Motor neuron (in vitro differentiated cells): ENCODE results near the gene DHX15. TPM values are rescaled to one million over a fixed set of nuclear protein-coding genes. Genes with fewer than 3 reads are reported as not detected.

Experiments used
- ATAC-seq, 8 experiments: fragments of 200-7000 bp; cut with Tn5 transposase; replicated peaks in 6 of 8; 2 replicates each; pipeline ENCODE4 v1.8.0; 2021; ENCODE audit warnings: mild to moderate bottlenecking in 8 of 8, moderate library complexity in 8 of 8
- H3K27ac ChIP-seq, 2 donors: fragments of 250-450 bp; sonication (Bioruptor Pico); 2 replicates each; pipeline ENCODE4 v1.9.0; 2021; ENCODE audit warnings: antibody characterized with exemption in 2 of 2, mild to moderate bottlenecking in 2 of 2, moderate library complexity in 1 of 2
- H3K4me1 ChIP-seq, 2 donors: fragments of 250-450 bp; sonication (Bioruptor Pico); replicated peaks in 1 of 2; 2 replicates each; pipeline ENCODE4 v1.6.1; 2021; ENCODE audit warnings: antibody characterized with exemption in 2 of 2, mild to moderate bottlenecking in 2 of 2, moderate library complexity in 1 of 2
- H3K4me3 ChIP-seq, 5 donors: fragments of 250-450 bp; sonication (Bioruptor Pico); 2 replicates each; pipeline ENCODE4 v1.9.0; 2021; ENCODE audit warnings: antibody characterized with exemption in 5 of 5, mild to moderate bottlenecking in 5 of 5, moderate library complexity in 4 of 5
- whole genome bisulfite sequencing, 10 experiments: fragments of 450-650 bp; shearing (Covaris generic); methylation state at CpG; one replicate each; pipeline ENCODE4 v1.0.0; 2022; 5-methylcytosine and 5-hydroxymethylcytosine counted together
- in situ Hi-C, 9 experiments: fragments of 400-800 bp; cut with MboI; loops; one replicate each; pipeline ENCODE4 v1.15.0; 2021; ENCODE audit warnings: low sequenced_read_pairs in 9 of 9, low pct_unique_long_range_greater_than_20kb in 2 of 9; ENCODE audit not compliant: unreplicated experiment in 9 of 9
- total RNA-seq, 8 experiments: library from RNA; unstranded; fragments of 300-600 nt; gene quantifications; 2 replicates each; pipeline versions ENCODE4 v1.2.3 to v1.2.4, GENCODE V29; 2022

Gene DHX15
- total RNA-seq, result 100 to 1,000 TPM; 111 to 192 (median 131) TPM

DNA sequence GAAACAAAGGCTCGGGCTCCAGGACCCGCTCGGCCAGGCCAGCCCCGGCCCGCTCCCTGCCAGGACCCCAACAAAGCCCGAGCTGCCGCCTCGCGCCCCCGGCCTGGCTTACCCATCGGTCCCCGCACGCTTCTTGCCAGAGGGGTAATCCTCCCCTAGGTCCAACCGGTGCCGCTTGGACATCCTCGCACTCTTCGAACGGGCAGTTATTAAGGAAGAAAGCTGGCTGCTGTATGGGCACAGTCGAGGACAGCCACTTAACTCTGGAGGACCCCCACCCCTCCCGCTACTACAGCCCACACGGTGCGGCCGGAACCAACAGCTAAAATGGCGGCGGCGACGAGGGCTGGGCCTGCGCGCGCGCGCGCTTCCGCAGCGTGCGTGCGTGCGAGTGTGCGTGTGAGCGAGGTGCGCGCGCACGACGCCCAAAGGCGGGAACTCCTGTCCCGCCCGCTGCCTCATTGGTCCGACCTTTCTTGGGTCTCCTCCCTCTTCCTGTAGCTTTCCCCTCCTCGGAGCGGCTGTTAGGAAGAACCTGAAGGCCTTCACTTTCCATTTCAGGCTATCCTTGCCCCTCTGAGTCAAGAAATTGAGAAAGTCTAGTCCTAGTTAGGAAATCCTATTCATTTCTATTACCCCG lies at the start of gene DHX15:
TSS of gene DHX15 (minus strand) at position 344 of the 640 bp plus-strand sequence. CDS start at position 183, 161 bp downstream.
- Histone ChIP-seq H3K4me3 (peak within 1 kb of the TSS; percentile 71 to 96 (median 89)), H3K4me1 (peaks cover 5 to 10% of the 10 kb centered on the region in 2 donors), H3K27ac (peak within 1 kb of the TSS; percentile 93 to 99)
- in situ Hi-C loops, result no loop called here
- 0 to 2% (median 0%) methylated on average over 1 to 7 of the region's 52 CpGs; no CpG with 5 or more reads in 6 of the 10 experiments for WGBS, 10 experiments
- peak; percentile 82 to 95 (median 92) for ATAC-seq

DNA sequence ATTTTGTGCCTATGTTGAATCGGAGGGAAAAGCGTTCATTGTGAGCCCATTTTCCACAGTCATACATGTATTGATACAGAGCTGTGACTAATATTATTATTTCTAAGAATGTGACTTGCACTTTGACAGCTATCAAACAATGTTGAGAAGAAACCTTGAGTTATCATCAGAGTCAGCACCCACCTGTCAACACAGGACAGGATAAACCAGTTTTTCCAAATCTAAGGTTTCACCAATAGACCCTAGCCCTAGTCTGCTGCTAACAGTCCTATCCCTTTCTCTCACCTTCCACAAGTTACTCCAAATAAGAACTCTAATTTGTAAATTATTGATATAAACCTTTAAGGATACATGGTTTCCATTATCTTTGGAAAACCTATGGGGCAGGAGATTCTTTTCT lies 47.7 kb upstream of the DHX15 start:
- no peak for ATAC-seq
- H3K4me3 ChIP-seq, result no peak overlapping the region
- 38 to 100% (median 88%) methylated on average over 1 to 2 of the region's 2 CpGs; no CpG with 5 or more reads in 2 of the 10 experiments for WGBS, 10 experiments
- in situ Hi-C loops, result no loop called here
- H3K27ac ChIP-seq, result no peak overlapping the region
- no peaks in the 10 kb centered on the region for H3K4me1 ChIP-seq

DNA sequence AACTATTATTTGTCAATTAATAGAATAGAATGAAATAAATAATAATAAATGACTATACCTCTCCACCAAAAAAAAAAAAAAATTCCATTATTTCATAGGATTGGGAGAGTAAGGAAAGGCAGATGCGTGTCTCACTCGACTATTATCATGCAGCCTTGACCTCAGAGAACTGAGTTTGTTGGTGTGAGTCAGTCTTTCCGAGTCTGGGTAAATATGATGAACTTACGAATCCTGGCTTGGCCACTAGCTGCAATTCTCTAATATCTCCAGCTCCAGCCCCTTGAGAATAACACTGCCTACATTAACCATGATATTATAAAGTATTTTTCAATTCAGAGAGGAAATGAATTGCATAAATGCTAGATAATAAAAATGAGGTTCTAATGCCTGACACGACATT lies 46.6 kb upstream of the DHX15 start:
- WGBS, 10 experiments, result 0 to 93% (median 71%) methylated on average over 1 to 5 of the region's 5 CpGs; no CpG with 5 or more reads in 3 of the 10 experiments
- ATAC-seq, result no peak
- in situ Hi-C loops, result no loop called here
- no peak overlapping the region for H3K4me3 ChIP-seq
- no peaks in the 10 kb centered on the region for H3K4me1 ChIP-seq
- H3K27ac ChIP-seq, result no peak overlapping the region

DNA sequence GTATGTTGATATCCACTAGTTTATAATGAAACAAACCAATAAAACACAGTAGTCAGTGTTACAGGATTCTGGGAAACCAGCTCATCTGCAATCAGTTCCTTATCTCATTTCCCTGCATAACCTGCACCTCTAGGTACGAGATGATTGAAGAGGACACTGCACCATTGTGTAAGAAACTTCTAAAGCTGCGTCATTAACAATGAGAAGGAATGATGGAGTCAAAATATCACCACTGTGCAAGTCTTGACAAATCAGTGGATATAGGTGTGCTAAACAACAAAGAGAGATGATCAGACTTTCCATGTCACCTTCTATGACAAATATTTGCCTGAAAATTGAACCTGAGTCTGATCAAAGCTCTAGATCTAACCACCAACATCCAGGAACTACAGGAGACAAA lies 40.7 kb upstream of the DHX15 start:
- no peak for ATAC-seq
- Histone ChIP-seq H3K4me1 (no peaks in the 10 kb centered on the region), H3K4me3 (no peak overlapping the region), H3K27ac (no peak overlapping the region)
- in situ Hi-C loops, result no loop called here
- WGBS, 10 experiments, result 0 to 100% (median 88%) methylated on average over 1 to 2 of the region's 2 CpGs; no CpG with 5 or more reads in 3 of the 10 experiments

DNA sequence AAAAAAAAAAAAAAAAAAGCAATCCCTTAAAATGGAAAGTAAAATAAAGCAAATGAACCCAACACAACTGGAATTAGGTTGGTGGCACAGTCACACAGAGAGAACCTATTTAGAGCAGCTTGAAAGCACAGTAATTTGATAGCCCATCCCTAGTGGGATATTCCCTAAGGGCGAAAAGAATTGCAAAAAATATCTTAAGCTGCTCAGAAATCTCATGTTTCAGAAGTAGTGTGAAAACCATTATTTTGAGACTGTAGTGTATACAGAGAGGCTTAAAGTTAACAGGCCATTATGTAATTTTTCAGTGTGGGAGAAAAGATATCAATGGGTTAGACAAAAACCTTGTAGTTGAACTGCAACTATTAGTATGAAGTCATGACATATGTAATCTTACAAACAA lies 40.0 kb upstream of the DHX15 start:
- in situ Hi-C loops, result no loop called here

DNA sequence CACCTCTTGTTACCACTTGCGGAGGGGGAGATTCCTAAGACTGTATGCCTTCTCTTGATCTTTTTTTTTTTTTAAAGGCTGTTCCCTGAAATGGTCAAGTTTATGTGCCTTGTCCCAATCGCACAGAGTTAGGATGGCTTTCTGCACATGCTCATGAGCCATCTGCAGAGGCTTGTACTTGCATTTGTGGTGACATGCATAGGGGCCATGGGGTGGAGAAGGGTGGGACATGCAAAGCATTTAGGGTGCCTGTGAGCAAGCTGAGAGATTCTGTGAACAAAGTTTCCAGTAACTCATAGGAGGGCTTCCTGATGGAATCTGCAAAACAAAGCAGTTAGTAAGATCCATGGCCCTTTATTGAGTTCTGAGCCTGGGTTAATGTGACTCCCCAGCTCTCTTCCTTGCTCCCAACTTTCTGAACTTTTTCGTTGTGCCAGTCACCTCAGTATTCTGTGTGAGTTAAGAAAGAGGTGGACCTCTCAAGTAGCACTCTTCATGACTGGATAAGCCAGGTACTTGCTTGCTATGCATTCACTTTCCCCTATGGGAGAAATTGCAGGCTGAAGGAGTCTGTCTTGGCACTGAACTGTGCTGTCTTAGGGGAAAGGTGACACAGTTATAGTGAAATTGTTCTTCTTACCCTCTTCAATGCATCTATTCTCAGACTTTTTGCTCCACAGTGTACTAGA lies 37.9 kb upstream of the DHX15 start:
- Histone ChIP-seq H3K27ac (no peak overlapping the region), H3K4me3 (no peak overlapping the region), H3K4me1 (no peaks in the 10 kb centered on the region)
- ATAC-seq, result peak in 2 of 8 experiments; percentile 56 to 57
- WGBS, 10 experiments, result 20 to 83% (median 65%) methylated on average over 1 to 3 of the region's 3 CpGs; no CpG with 5 or more reads in 4 of the 10 experiments
- in situ Hi-C loops, result no loop called here

More for the DNA sequence above, 40.0 kb upstream of the DHX15 start:
- Histone ChIP-seq H3K27ac (no peak overlapping the region), H3K4me3 (no peak overlapping the region), H3K4me1 (no peaks in the 10 kb centered on the region)
- WGBS, 10 experiments, result 20 to 100% (median 75%) methylated on average over 1 of the region's 1 CpG; no CpG with 5 or more reads in 2 of the 10 experiments
- peak in 1 of 8 experiments; percentile 42 for ATAC-seq

DNA sequence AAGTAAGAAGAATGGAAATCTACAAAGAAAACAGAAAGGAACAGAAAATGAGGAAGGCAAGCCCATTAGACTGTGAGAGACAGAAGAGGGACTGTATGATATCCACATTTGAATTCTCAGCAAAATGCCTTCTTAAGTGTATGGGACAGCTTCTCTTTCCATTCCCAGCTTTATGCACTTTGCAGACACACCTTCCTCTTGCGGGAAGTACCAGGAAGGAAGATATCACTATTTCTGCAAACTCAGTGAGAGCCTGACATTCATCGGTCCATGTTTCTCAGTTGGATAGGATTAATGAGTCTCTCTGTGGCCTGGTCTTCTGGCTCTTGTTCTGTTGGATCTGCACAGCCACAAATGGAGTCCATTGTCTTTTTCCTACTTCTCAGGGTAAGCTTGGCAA lies 31.6 kb upstream of the DHX15 start:
- no peak overlapping the region for H3K4me3 ChIP-seq
- in situ Hi-C loops, result no loop called here
- no peaks in the 10 kb centered on the region for H3K4me1 ChIP-seq
- ATAC-seq, result no peak
- WGBS, 10 experiments, result 47 to 100% (median 93%) methylated on average over 1 to 2 of the region's 2 CpGs; no CpG with 5 or more reads in 2 of the 10 experiments
- H3K27ac ChIP-seq, result no peak overlapping the region

DNA sequence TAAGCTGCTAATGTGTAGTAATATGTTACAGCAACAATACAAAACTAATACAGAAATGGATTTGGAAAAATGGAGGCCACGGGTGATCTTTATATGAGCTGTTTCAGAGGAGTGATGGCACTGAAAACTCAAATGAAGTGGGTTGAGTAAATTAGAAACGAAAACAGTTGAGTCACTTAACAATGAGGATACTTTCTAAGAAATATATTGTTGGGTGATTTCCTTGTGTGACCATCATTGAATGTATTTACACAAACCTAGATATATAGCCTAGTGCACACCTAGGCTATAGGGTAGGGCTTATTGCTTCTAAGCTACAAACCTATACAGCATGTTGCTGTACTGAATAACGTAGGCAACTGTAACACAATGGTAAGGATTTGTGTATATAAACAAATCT lies 30.5 kb upstream of the DHX15 start:
- Histone ChIP-seq H3K4me1 (no peaks in the 10 kb centered on the region), H3K4me3 (no peak overlapping the region), H3K27ac (no peak overlapping the region)
- 25 to 94% (median 55%) methylated on average over 1 to 3 of the region's 3 CpGs for WGBS, 10 experiments
- in situ Hi-C loops, result no loop called here
- no peak for ATAC-seq

DNA sequence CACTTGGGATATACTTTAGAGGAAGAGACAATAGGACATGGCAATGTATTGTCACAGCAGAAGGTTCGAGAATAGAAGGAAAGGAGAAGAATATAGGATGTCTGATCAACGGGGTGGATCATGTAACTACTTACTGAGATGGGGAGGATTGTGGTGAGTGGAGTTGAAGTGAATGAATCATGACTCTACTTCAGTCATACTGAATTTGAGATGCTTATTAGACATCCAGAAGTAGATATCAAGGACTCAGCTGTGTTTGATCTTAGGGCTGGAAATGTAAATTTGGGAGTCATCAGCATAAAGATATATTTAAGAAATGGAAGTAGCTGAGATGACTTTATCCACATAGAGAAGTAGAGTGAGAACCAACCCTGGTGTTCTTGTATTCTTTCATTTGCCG lies 29.1 kb upstream of the DHX15 start:
- in situ Hi-C loops, result no loop called here
- WGBS, 10 experiments, result 17 to 100% (median 63%) methylated on average over 1 to 3 of the region's 3 CpGs; no CpG with 5 or more reads in 2 of the 10 experiments
- H3K4me1 ChIP-seq, result no peaks in the 10 kb centered on the region
- H3K27ac ChIP-seq, result no peak overlapping the region
- H3K4me3 ChIP-seq, result no peak overlapping the region
- ATAC-seq, result peak in 3 of 8 experiments; percentile 62 to 92 (median 78)

DNA sequence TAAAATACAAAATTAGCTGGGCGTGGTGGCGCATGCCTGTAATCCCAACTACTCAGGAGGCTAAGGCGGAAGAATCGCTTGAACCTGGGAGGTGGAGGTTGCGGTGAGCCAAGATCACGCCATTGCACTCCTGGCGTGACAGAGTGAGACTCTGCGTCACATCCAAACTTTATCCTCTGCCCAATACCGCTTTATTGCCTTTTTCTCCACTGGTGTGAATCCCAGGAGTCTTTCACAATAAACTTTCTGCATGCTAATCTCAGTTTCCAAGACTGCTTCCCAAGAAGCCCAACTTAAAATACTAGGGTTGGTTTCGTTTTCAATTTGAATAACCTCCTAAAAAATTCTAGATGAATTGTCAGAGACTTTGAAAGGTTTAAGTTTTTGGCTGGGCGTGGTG lies 27.2 kb upstream of the DHX15 start:
- WGBS, 10 experiments, result 34 to 97% (median 80%) methylated on average over 1 to 9 of the region's 11 CpGs; no CpG with 5 or more reads in 2 of the 10 experiments
- in situ Hi-C loops, result no loop called here
- no peaks in the 10 kb centered on the region for H3K4me1 ChIP-seq
- no peak overlapping the region for H3K4me3 ChIP-seq
- no peak overlapping the region for H3K27ac ChIP-seq
- no peak for ATAC-seq

DNA sequence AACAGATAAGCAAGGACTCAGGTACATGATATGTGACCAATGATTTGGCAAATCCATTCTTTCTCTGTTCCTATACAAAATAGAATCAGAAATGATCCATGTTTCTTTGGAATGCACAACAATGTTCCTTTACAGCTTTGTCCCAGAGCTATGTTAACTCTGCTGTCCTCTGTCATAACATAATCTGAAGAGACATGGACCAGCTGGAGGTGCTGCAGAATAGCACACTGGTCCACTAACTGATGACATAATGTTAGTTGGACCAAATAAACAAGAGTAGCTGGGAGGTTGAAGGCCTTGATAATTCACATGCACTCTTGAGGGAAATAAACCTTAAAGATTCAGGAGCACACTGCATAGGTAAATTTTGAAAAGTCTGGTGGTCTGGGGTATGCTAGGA lies 23.0 kb upstream of the DHX15 start:
- in situ Hi-C loops, result no loop called here
- Histone ChIP-seq H3K27ac (no peak overlapping the region), H3K4me3 (no peak overlapping the region), H3K4me1 (no peaks in the 10 kb centered on the region)
- no peak for ATAC-seq

DNA sequence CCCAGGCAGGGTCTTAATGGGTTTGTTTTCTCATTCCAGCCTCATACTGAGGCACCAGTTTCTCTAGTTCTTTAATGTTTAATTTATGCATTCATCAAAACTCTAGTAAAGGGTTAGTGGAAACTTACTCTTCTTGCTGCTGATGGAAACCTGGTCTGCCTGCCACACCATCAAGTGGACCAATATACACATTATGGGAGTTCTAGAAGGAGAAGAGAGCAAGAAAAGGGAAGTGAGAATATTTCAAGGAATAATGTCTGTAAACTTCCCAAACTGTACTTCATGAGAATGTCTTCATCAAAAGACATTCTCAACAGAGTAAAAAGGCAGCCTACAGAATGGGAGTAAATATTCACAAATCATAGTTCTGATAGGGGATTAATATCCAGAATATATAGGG lies 20.9 kb upstream of the DHX15 start:
- Histone ChIP-seq H3K4me1 (no peaks in the 10 kb centered on the region), H3K27ac (no peak overlapping the region), H3K4me3 (no peak overlapping the region)
- ATAC-seq, result no peak
- in situ Hi-C loops, result no loop called here

DNA sequence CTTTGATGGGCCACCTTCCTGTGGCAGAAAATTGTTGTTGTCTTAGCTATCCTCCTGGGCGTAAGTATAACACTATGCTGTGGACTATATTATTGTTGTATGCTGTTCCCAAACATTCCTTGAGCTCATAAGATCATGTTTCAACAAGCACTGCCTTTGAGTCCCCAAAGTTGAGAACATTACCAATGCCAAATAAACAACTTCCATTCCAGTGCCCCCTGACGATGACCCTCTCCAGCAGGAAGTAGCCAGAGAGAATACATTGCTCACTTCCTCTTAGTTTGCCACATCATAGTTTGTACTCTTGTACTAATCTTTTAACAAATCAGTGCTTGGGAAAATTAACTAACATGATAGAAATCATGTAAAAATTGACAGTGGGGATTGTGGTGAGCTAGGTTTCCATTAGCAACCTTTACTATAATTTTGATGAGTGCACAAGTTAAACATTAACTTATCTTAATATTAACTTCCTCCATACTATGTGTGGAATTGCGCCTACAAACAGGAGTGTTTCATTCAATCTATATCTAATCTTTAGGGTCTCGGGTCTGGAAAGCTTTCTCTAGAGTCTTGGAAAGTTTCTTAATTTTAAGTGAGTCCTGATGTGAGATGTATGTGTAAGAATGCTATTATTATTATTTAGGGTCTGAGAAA lies 20.3 kb upstream of the DHX15 start:
- no peak overlapping the region for H3K4me3 ChIP-seq
- H3K27ac ChIP-seq, result no peak overlapping the region
- H3K4me1 ChIP-seq, result no peaks in the 10 kb centered on the region
- in situ Hi-C loops, result no loop called here
- ATAC-seq, result no peak
- 40 to 100% (median 87%) methylated on average over 1 to 4 of the region's 4 CpGs for WGBS, 10 experiments
